HepG2 (cell line): ENCODE measurements around the gene MPC1. TPM values are rescaled to one million over a fixed set of nuclear protein-coding genes. Genes with fewer than 3 reads are reported as not detected.

Experiments used
- ATAC-seq: fragments of 200-7000 bp; cut with Tn5 transposase; 3 replicates; pipeline ENCODE4 v1.9.1; 2020; ENCODE audit warnings: mild to moderate bottlenecking, moderate library complexity
- BruUV-seq: library from RNA; stranded (reverse); fragments of 400-500 nt; replicated peaks from 2 replicates; lab custom pipeline; 2021; lab: Mats Ljungman, UMichigan
- CTCF ChIA-PET: fragments of 300-600 bp; formaldehyde crosslinking; extraction: SDS; loops from one replicate; lab custom pipeline; 2021; ENCODE audit warnings: low total read pairs, inconsistent platforms, low intra/inter-chr PET ratio; lab: Yijun Ruan, JAX
- POLR2A ChIA-PET: fragments of 350-600 bp; sonication (Branson Sonifier 250); formaldehyde crosslinking; loops from one replicate; lab custom pipeline; 2020; ENCODE audit warnings: antibody characterized with exemption, inconsistent platforms; lab: Yijun Ruan, JAX
- DNase-seq: peaks from one replicate; pipeline ENCODE4 v3.0.0-alpha.2; 2015; ENCODE audit warnings: low spot score
- FAIRE-seq: peaks from 3 replicates; lab custom pipeline; 2011; peaks lifted over from hg19 to GRCh38; lab: Jason Lieb, UNC
- H2AFZ ChIP-seq: one replicate; pipeline ENCODE4 v1.6.1; 2011; ENCODE audit warnings: low read length, inconsistent platforms
- H3K27ac ChIP-seq: fragments of 300-600 bp; 3 replicates; pipeline ENCODE4 v1.8.0; 2011; ENCODE audit warnings: mixed run types, mild to moderate bottlenecking, mixed read lengths, low read length, inconsistent platforms; ENCODE audit not compliant: insufficient read depth; ENCODE audit errors: extremely low read length
- H3K27me3 ChIP-seq, 2 experiments: fragments of 200-600 bp in 1 of 2; 2 replicates in 1 of 2; 3 replicates in 1 of 2; pipeline versions ENCODE4 v1.6.0 to v1.8.0; 2011; ENCODE audit warnings: low read length in 2 of 2, mild to moderate bottlenecking in 2 of 2, moderate library complexity in 2 of 2, inconsistent platforms in 1 of 2; ENCODE audit not compliant: insufficient read depth in 2 of 2, control insufficient read depth in 1 of 2
- H3K36me3 ChIP-seq, 2 experiments: fragments of 200-600 bp in 1 of 2; replicated peaks in 1 of 2; 2 replicates in 1 of 2; 3 replicates in 1 of 2; pipeline versions ENCODE4 v1.5.1 to v1.8.0; 2011; ENCODE audit warnings: low read length in 2 of 2, inconsistent platforms in 1 of 2; ENCODE audit not compliant: insufficient read depth in 2 of 2, control insufficient read depth in 1 of 2
- H3K4me1 ChIP-seq: 2 replicates; pipeline ENCODE4 v1.5.1; 2012; ENCODE audit warnings: low read length, inconsistent platforms; ENCODE audit not compliant: insufficient read depth
- H3K4me2 ChIP-seq: 2 replicates; pipeline ENCODE4 v1.6.0; 2011; ENCODE audit warnings: low read depth, low read length, inconsistent platforms
- H3K4me3 ChIP-seq, 3 experiments: fragments of 200-600 bp in 1 of 3; sonication (generic), shearing (Covaris generic) in 1 of 3; replicated peaks in 1 of 3; 2 replicates each; pipeline ENCODE4 v1.5.1; 2011 to 2016; ENCODE audit warnings: low read length in 3 of 3, inconsistent platforms in 2 of 3, low read depth in 2 of 3, mild to moderate bottlenecking in 2 of 3, control low read depth in 1 of 3, mixed read lengths in 1 of 3; ENCODE audit not compliant: insufficient read depth in 1 of 3
- H3K79me2 ChIP-seq: one replicate; pipeline ENCODE4 v1.6.1; 2011; ENCODE audit warnings: low read length, inconsistent platforms; ENCODE audit not compliant: insufficient read depth
- H3K9ac ChIP-seq: 2 replicates; pipeline ENCODE4 v1.6.0; 2011; ENCODE audit warnings: mild to moderate bottlenecking, low read depth, low read length, inconsistent platforms; ENCODE audit not compliant: insufficient read depth
- H3K9me3 ChIP-seq: 2 replicates; pipeline ENCODE4 v1.5.1; 2012; ENCODE audit warnings: mild to moderate bottlenecking, low read length
- H4K20me1 ChIP-seq: 2 replicates; pipeline ENCODE4 v1.6.0; 2011; ENCODE audit warnings: inconsistent platforms, mild to moderate bottlenecking, low read length, moderate library complexity; ENCODE audit not compliant: insufficient read depth
- ARNT ChIP-seq: fragments of 450-650 bp; IDR thresholded peaks from 2 replicates; pipeline ENCODE4 v1.6.1; 2017
- ATRX ChIP-seq: sonication (generic); formaldehyde crosslinking; IDR thresholded peaks from 2 replicates; pipeline ENCODE4 v1.4.0; 2020; ENCODE audit warnings: missing genetic modification reagents, borderline replicate concordance
- BCL3 ChIP-seq: sonication (generic); formaldehyde crosslinking; IDR thresholded peaks from 2 replicates; pipeline ENCODE4 v1.5.1; 2020; ENCODE audit warnings: mild to moderate bottlenecking, missing genetic modification reagents, moderate library complexity
- CREB1 ChIP-seq, 2 experiments: fragments of 450-650 bp in 1 of 2; IDR thresholded peaks; 2 replicates each; pipeline ENCODE4 v1.6.1; 2016 to 2017; ENCODE audit warnings: control low read depth in 1 of 2, mild to moderate bottlenecking in 1 of 2, missing compliant biosample characterization in 1 of 2, missing genetic modification characterization in 1 of 2
- EEA1 ChIP-seq: sonication (generic); formaldehyde crosslinking; IDR thresholded peaks from 2 replicates; pipeline ENCODE4 v1.5.1; 2020; ENCODE audit warnings: mild to moderate bottlenecking, missing genetic modification reagents, borderline replicate concordance
- FOXA1 ChIP-seq, 2 experiments: fragments of 450-650 bp in 1 of 2; sonication (generic) in 1 of 2; formaldehyde crosslinking in 1 of 2; IDR thresholded peaks; 2 replicates each; pipeline versions ENCODE4 v1.4.0 to v1.6.1; 2016 to 2020; ENCODE audit warnings: missing genetic modification reagents in 1 of 2
- JUNB ChIP-seq: sonication (generic); formaldehyde crosslinking; IDR thresholded peaks from 2 replicates; pipeline ENCODE4 v1.8.0; 2022; ENCODE audit warnings: missing genetic modification reagents, mild to moderate bottlenecking, borderline replicate concordance
- SIX1 ChIP-seq: sonication (generic); formaldehyde crosslinking; IDR thresholded peaks from 2 replicates; pipeline ENCODE4 v1.4.0; 2020; ENCODE audit warnings: missing genetic modification reagents, borderline replicate concordance
- ZNF264 ChIP-seq: sonication (generic); formaldehyde crosslinking; IDR thresholded peaks from 2 replicates; pipeline ENCODE4 v1.4.0; 2020; ENCODE audit warnings: missing genetic modification reagents
- ZNF331 ChIP-seq: sonication (generic); formaldehyde crosslinking; IDR thresholded peaks from 2 replicates; pipeline ENCODE4 v1.4.0; 2020; ENCODE audit warnings: missing genetic modification reagents
- ZNF333 ChIP-seq: sonication (generic); formaldehyde crosslinking; IDR thresholded peaks from 2 replicates; pipeline ENCODE4 v1.4.0; 2020; ENCODE audit warnings: mild to moderate bottlenecking, missing genetic modification reagents, borderline replicate concordance
- ZNF362 ChIP-seq: sonication (generic); formaldehyde crosslinking; IDR thresholded peaks from 2 replicates; pipeline ENCODE4 v1.4.0; 2020; ENCODE audit warnings: missing genetic modification reagents, mild to moderate bottlenecking, borderline replicate concordance
- ZNF382 ChIP-seq: sonication (generic); formaldehyde crosslinking; IDR thresholded peaks from 2 replicates; pipeline ENCODE4 v1.5.0; 2020; ENCODE audit warnings: missing genetic modification reagents, mild to moderate bottlenecking, borderline replicate concordance
- ZNF713 ChIP-seq: sonication (generic); formaldehyde crosslinking; IDR thresholded peaks from 2 replicates; pipeline ENCODE4 v1.4.0; 2020; ENCODE audit warnings: mild to moderate bottlenecking, missing genetic modification reagents
- ZNF766 ChIP-seq: sonication (generic); formaldehyde crosslinking; IDR thresholded peaks from 2 replicates; pipeline ENCODE4 v1.5.0; 2020; ENCODE audit warnings: missing genetic modification reagents, borderline replicate concordance
- WGBS: methylation state at CpG from one replicate; pipeline ENCODE4 v1.1.6; 2017; ENCODE audit warnings: low lambda C conversion rate; 5-methylcytosine and 5-hydroxymethylcytosine counted together
- in situ Hi-C: cut with HindIII; loops from 2 replicates; pipeline ENCODE4 v1.10.0; 2017; ENCODE audit warnings: low pct_unique_long_range_greater_than_20kb; ENCODE audit not compliant: extremely low pct_ligation_motif_present
- intact Hi-C: fragments of 100-400 bp; cut with micrococcal nuclease; formaldehyde crosslinking; loops from one replicate; pipeline ENCODE4 v1.10.0; 2022; ENCODE audit not compliant: unreplicated experiment
- polyA plus RNA-seq, 8 experiments: library from polyadenylated mRNA; depleted of rRNA in 3 of 8; stranded (reverse) in 7 of 8; unstranded in 1 of 8; fragments of >200 nt; fragmentation: Illumina TruSeq in 4 of 8; extraction: Trizol in 4 of 8; gene quantifications; 2 replicates each; pipeline versions ENCODE4 v1.2.1 to v1.2.3, GENCODE V29; 2011 to 2016; ENCODE audit warnings: low read depth in 4 of 8, missing spikeins in 1 of 8, mixed read lengths in 1 of 8; ENCODE audit not compliant: insufficient read depth in 1 of 8
- total RNA-seq, 5 experiments: library from RNA; depleted of rRNA; stranded (reverse); fragments of >200 nt; fragmentation: Illumina TruSeq; extraction: Trizol; gene quantifications; 2 replicates each; pipeline ENCODE4 v1.2.3, GENCODE V29; 2016; ENCODE audit warnings: low read depth in 1 of 5

MPC1 gene
- total and polyA plus RNA-seq, 2 of the 13 experiments (the other 11 are each of a cell fraction or from before 2014, with no cell fraction given) = 189 to 214 TPM

GRCh38 chr6:166415833-166416347, 33.1 kb upstream of the MPC1 start:
- POLR2A ChIA-PET = no interaction called here
- Histone ChIP-seq H3K27ac (no peak overlapping the region), H3K36me3 (no peaks in the 10 kb centered on the region), H3K4me2 (no peak overlapping the region), H3K27me3 (peaks cover 2 to 27% of the 10 kb centered on the region in 2 experiments), H3K9ac (no peak overlapping the region), H3K79me2 (no peaks in the 10 kb centered on the region), H3K4me3 (no peak overlapping the region), H4K20me1 (0 out of 2 replicates have a peak, but pooled peaks cover 4% of the 10 kb centered on the region), H3K9me3 (no peaks in the 10 kb centered on the region), H2AFZ (no peak overlapping the region), H3K4me1 (peaks cover 20% of the 10 kb centered on the region)
- ATAC-seq (no peak), FAIRE-seq (peak; percentile 12), DNase-seq (no peak)
- no peak for TF ChIP-seq SIX1
- TF ChIP-seq FOXA1 (IDR thresholded peaks at IDR 0.05) = 0 out of 2 replicates have a peak, but pooled peaks have one; percentile 4
- TF ChIP-seq FOXA1 (CRISPR knock-in tag; IDR thresholded peaks at IDR 0.05) = no peak
- peak; percentile 5; the same call in 1 of the 2 replicates for TF ChIP-seq CREB1 (IDR thresholded peaks at IDR 0.05)
- no peak for TF ChIP-seq CREB1 (CRISPR knock-in tag; IDR thresholded peaks at IDR 0.05)
- WGBS = 15% methylated on average over 5 of the region's 5 CpGs
- intact Hi-C loops = no loop called here
- BruUV-seq = no TSS peak
- CTCF ChIA-PET = no interaction called here
- in situ Hi-C loops = no loop called here

GRCh38 chr6:166415306-166415705, 32.6 kb upstream of the MPC1 start:
- H3K4me1 ChIP-seq = peaks cover 14% of the 10 kb centered on the region
- no peak overlapping the region for H3K9ac ChIP-seq
- H3K27me3 ChIP-seq = peaks cover 4 to 32% of the 10 kb centered on the region in 2 experiments
- intact Hi-C loops = no loop called here
- no peak overlapping the region for H2AFZ ChIP-seq
- ATAC-seq = no peak
- H3K4me3 ChIP-seq = no peak overlapping the region
- no peak for DNase-seq
- H3K9me3 ChIP-seq = no peaks in the 10 kb centered on the region
- WGBS = 5% methylated on average over 5 of the region's 5 CpGs
- no peak overlapping the region for H3K4me2 ChIP-seq
- H3K27ac ChIP-seq = no peak overlapping the region
- no TSS peak for BruUV-seq
- ChIA-PET POLR2A (no interaction called here), CTCF (no interaction called here)
- no peak for FAIRE-seq
- H3K79me2 ChIP-seq = no peaks in the 10 kb centered on the region
- in situ Hi-C loops = no loop called here
- no peaks in the 10 kb centered on the region for H3K36me3 ChIP-seq
- H4K20me1 ChIP-seq = 0 out of 2 replicates have a peak, but pooled peaks cover 4% of the 10 kb centered on the region
- TF ChIP-seq ZNF331 (CRISPR knock-in tag) = no peak
- no peak for TF ChIP-seq ZNF264 (CRISPR knock-in tag)
- no peak for TF ChIP-seq EEA1 (CRISPR knock-in tag)
- no peak for TF ChIP-seq ARNT
- TF ChIP-seq BCL3 (CRISPR knock-in tag) = no peak
- TF ChIP-seq ZNF362 (CRISPR knock-in tag) = no peak
- TF ChIP-seq ZNF382 (CRISPR knock-in tag) = no peak
- TF ChIP-seq ZNF713 (CRISPR knock-in tag) = no peak
- TF ChIP-seq ZNF333 (CRISPR knock-in tag) = no peak
- no peak for TF ChIP-seq JUNB (CRISPR knock-in tag)
- no peak for TF ChIP-seq ATRX (CRISPR knock-in tag)
- no peak for TF ChIP-seq ZNF766 (CRISPR knock-in tag)
